ENCODE data around the gene GALNT4. TPM values are rescaled to one million over a fixed set of nuclear protein-coding genes. Genes with fewer than 3 reads are reported as not detected.

The GALNT4 gene
- total RNA-seq, 1 donor from 2014 or later, result 13.8 TPM

- peak; percentile 69 for DNase-seq (ENCODE audit: low read depth)
Measured at GRCh38 chr12:89529738-89530137, 5.1 kb upstream of the GALNT4 start.

- no peak for DNase-seq (ENCODE audit: low read depth)
Measured at GRCh38 chr12:89528434-89528833, 3.8 kb upstream of the GALNT4 start.

GRCh38 chr12:89525824-89526770, 1.5 kb upstream of the GALNT4 start, which contains the start of gene POC1B:
POC1B (minus strand) TSS chr12:89526047; CDS start chr12:89525895, 152 bp downstream.
- peak; percentile 79 for DNase-seq (ENCODE audit: low read depth)

GRCh38 chr12:89525305-89525823, 768 bp upstream of the GALNT4 start:
- DNase-seq (ENCODE audit: low read depth), result no peak

GRCh38 chr12:89523843-89524540, 604 bp downstream of the GALNT4 start:
- DNase-seq (ENCODE audit: low read depth), result no peak

- no peak for DNase-seq (ENCODE audit: low read depth)
Measured at GRCh38 chr12:89523393-89523792, 1.2 kb downstream of the GALNT4 start.

GRCh38 chr12:89521364-89522223, 3.0 kb downstream of the GALNT4 start:
- DNase-seq (ENCODE audit: low read depth), result peak; percentile 74

- DNase-seq (ENCODE audit: low read depth), result no peak
Measured at GRCh38 chr12:89517720-89518119, 6.9 kb downstream of the GALNT4 start.

GRCh38 chr12:89516633-89517032, 8.0 kb downstream of the GALNT4 start:
- DNase-seq (ENCODE audit: low read depth), result no peak

GRCh38 chr12:89514751-89515150, 9.8 kb downstream of the GALNT4 start:
- DNase-seq (ENCODE audit: low read depth), result no peak

- no peak for DNase-seq (ENCODE audit: low read depth)
Measured at GRCh38 chr12:89513544-89513943, 11.1 kb downstream of the GALNT4 start.

GRCh38 chr12:89507015-89507824, 17.4 kb downstream of the GALNT4 start:
- DNase-seq (ENCODE audit: low read depth), result peak; percentile 6

- no peak for DNase-seq (ENCODE audit: low read depth)
Measured at GRCh38 chr12:89506050-89506449, 18.5 kb downstream of the GALNT4 start.

GRCh38 chr12:89504560-89505346, 19.8 kb downstream of the GALNT4 start:
- no peak for DNase-seq (ENCODE audit: low read depth)

GRCh38 chr12:89501793-89502192, 22.8 kb downstream of the GALNT4 start:
- DNase-seq (ENCODE audit: low read depth), result no peak

- no peak for DNase-seq (ENCODE audit: low read depth)
Measured at GRCh38 chr12:89499857-89500256, 24.7 kb downstream of the GALNT4 start.

- DNase-seq (ENCODE audit: low read depth), result peak; percentile 41
Measured at GRCh38 chr12:89497467-89497866, 27.1 kb downstream of the GALNT4 start.

GRCh38 chr12:89497005-89497404, 27.6 kb downstream of the GALNT4 start:
- no peak for DNase-seq (ENCODE audit: low read depth)

GRCh38 chr12:89494411-89495231, 30.0 kb downstream of the GALNT4 start:
- DNase-seq (ENCODE audit: low read depth), result peak; percentile 13
